MV-4-11 (cell line): ENCODE data around the gene BAHCC1.

ENCODE experiments used
- DNase-seq: peaks from one replicate; lab custom pipeline; 2025; lab: John Stamatoyannopoulos, UW

The BAHCC1 gene

GRCh38 chr17:81443269-81443668 is 48.0 kb downstream of the BAHCC1 start:
- no peak for DNase-seq

- DNase-seq = no peak
Measured at GRCh38 chr17:81444610-81445339, 49.5 kb downstream of the BAHCC1 start.

DNA sequence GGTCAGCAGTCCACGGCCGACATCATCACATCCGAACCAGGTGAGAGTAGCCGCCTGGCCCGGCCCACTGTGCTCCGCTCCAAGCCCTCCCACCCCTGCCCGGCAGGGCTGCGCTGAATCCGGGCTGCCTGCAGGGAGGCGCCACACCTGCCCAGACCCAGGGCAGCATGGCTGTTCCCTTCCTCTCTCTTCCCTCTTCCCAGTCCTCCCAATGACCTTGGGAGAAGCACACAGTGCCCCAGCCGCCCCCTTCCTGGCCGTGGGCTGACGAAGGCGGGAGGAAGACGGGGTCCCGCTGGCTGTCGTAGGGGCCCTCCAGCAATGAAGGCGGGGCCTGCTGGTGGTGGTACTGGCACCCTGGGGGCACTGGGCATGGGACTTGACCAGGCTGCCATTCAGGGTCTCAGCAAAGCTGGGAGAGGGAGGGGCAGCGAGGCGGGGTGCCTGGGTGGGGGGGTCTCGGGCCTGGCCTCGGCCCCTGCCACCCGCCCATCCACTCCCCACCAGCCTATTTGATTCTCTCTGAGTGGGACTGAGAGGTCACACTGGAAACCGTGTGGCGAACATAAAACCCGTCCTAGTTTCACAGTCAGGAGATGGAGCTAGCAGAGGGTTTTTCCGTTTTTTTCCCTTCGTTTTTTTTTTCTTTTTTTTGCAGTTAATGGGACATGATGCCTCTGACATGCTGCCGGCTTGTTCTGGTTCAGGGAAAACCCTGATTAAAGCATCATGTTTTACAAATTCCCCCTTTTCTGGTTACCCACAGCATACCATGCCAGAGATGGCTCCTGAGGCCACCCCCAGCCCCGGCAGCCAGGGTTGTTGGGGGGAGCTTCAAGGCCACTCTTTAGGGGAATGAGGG is 50.6 kb downstream of the BAHCC1 start:
- DNase-seq = no peak

- no peak for DNase-seq
Measured at GRCh38 chr17:81447331-81447933, 52.2 kb downstream of the BAHCC1 start.

- DNase-seq = no peak
Measured at GRCh38 chr17:81448442-81448841, 53.2 kb downstream of the BAHCC1 start.

DNA sequence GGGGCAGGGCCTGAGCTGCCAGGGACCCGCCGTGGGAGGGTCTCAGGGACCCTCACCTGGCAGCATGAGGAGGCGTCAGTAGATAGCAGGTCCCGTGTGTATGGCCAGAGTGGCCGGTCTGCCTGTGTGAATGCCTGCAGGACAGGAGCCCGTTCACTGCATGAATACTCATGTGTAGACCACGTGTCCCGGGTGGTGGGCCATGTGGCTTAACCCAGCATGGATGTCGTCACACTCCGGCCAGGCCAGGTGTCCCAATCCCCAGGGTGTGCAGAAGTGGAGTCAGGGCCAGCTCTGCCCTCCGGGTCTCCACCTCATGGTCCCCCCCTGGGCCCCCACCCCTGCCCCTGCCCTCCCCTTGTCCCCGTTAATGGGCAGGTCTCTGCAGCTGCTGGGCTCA is 53.7 kb downstream of the BAHCC1 start:
- no peak for DNase-seq

GRCh38 chr17:81449351-81449750 is 54.1 kb downstream of the BAHCC1 start:
- DNase-seq = no peak

GRCh38 chr17:81451823-81452222 is 56.6 kb downstream of the BAHCC1 start:
- no peak for DNase-seq

DNA sequence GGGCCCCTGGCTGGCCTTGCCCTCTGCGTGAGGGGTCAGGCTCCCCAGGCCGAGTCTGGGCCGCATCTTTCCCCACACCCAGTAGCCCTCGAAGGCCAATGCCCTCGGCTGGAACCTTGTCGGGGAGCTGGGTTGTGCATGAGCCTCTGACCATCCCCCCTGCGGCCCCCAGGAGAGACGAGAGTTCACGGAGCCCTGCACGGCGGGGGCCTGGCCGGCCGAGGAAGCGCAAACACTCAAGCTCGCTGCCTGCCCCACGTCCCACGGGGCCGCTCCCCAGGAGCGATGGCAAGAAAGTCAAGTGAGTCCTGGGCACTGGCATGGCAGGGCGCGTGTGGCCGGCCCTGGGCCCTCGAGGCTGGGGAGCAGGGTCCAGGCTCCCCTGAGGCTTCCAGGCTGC is 57.3 kb downstream of the BAHCC1 start:
- no peak for DNase-seq

DNA sequence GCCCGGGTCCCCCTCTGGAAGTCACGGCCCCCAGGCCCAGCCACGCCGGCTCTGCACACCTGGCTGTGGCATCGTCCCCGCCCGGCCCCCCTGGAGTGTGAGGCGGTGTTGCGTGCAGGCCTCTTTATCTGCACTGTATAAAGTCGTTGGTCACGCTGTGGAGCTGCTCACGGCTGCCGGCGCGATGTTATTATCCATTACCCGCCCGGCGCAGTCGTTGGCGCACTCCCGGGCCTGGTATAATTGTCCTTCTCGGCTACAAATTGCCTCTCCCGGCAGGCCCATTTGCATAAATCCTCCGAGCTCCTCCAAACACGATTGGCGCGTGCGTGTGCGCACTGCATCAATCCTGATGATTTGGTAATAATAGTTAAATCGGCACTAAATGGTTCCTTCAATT is 57.8 kb downstream of the BAHCC1 start:
- no peak for DNase-seq

DNA sequence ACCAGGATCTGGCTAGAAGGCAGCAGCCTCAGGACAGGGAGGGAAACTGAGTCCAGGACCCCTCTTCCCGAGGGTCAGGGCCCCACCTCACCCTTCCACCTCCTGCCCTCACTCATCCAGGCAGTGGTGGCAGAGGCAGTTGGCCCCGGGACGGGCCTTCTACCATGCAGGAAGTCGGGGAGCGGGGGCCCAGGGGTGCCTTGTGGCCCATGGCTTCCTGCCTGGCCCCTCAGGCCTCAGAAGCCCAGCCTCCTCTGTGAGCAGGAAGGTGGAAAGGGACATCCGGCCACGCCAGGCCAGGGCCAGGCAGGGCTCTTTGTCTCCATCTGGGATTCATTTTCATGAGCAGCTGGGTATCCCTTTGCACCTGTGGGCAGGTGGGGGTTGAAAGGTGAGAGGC is 58.5 kb downstream of the BAHCC1 start:
- no peak for DNase-seq

DNA sequence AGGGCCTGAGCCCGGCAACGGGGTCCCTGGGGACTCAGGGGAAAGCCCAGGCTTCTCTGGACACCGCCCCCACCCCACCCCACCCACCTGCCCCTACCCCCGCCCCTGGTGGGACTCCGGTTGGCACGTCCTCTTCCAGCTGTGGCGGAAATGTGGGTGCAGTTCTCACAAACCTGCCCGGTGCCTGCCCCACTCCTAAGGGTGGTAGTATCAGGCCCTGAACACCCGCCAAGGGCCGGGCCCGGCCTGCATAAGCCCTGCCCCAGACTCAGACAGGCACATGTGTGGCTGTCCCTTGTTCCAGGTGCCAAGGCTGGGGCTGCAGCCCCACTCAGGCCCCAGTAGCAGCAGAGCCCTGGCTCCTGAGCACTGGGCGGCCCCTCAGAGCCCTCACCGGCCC is 59.2 kb downstream of the BAHCC1 start:
- no peak for DNase-seq

DNA sequence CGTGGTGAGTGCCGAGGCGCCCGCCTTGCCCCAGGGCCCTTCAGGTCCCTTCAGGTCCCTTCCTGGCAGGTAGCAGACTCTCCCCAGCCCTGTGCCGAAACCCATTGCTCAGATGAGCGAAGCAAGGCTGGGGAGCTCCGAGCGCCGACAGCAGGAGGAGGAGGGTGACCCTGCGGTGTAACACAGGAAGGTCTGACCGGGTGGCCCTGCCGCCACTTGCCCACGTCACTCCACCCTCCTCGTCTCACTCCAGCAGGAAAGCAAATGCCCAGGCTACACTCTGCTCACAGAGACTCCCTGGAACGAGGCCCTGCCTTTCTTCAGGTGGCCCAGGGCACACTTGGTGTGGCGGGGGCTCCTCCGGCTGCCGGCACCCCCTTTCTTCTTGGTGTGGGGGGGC is 60.1 kb downstream of the BAHCC1 start:
- DNase-seq = no peak

GRCh38 chr17:81456091-81456490 is 60.8 kb downstream of the BAHCC1 start:
- no peak for DNase-seq

DNA sequence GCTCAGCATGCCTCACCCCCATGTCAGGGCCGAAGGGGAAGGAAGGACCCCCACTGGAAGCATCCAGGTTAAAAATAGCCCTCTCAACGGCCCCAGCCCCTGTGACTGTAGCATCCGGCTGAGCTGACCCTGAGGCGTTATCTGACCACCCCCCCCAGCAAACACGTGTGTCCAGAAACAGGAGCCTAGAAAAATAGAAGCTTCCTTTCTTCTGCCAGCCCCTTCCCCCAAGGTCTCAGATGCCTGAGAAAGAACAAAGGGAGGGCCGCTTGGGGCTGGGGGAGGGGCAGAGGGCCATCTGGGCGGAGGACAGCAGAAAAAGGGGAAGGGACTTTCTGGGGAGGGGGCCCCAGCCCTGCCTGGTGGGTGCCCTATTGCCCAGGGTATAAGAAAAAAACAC is 61.5 kb downstream of the BAHCC1 start:
- no peak for DNase-seq

DNA sequence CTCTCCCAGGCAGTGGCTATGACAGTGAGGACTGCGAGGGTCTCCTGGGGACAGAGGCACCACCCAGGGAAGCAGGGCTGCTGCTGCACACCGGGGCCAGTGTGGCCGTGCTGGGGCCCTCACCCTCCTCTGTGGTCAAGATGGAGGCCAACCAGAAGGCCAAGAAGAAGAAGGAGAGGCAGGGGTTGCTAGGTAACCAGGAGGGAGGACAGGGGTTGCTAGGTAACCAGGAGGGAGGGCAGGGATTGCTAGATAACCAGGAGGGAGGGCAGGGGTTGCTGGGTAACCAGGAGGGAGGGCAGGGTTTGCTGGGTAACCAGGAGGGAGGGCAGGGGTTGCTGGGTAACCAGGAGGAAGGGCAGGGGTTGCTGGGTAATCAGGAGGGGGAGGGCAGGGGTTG is 62.1 kb downstream of the BAHCC1 start:
- peak; percentile 33 for DNase-seq

DNA sequence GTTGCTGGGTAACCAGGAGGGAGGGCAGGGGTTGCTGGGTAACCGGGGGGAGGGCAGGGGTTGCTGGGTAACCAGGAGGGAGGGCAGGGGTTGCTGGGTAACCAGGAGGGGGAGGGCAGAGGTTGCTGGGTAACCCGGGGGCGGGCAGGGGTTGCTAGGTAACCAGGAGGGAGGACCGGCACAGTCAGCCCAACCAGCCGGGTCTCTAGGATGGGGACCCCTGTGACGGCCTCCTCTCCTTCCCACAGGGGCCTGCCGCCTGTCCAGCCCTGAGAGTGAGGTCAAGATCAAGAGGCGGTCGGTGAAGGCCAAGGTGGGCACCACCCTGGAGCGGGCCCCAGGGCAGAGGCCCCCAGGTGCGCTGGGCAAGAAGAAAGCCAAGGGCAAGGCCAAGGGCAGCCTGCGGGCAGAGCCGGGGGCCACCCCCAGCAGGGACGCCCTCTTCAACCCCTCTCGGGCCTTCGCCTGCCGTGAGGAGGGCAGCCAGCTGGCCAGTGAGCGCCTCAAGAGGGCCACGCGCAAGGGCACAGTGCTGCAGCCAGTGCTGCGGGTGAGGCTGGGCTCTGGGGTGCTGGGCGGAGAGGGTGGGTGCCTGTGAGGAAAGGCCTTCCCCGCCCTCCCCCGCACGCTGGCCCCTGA is 62.8 kb downstream of the BAHCC1 start:
- no peak for DNase-seq

- DNase-seq = no peak
Measured at GRCh38 chr17:81458628-81459027, 63.4 kb downstream of the BAHCC1 start.

- DNase-seq = no peak
Measured at GRCh38 chr17:81459224-81459623, 64.0 kb downstream of the BAHCC1 start.

GRCh38 chr17:81459864-81460263 is 64.6 kb downstream of the BAHCC1 start:
- DNase-seq = no peak

DNA sequence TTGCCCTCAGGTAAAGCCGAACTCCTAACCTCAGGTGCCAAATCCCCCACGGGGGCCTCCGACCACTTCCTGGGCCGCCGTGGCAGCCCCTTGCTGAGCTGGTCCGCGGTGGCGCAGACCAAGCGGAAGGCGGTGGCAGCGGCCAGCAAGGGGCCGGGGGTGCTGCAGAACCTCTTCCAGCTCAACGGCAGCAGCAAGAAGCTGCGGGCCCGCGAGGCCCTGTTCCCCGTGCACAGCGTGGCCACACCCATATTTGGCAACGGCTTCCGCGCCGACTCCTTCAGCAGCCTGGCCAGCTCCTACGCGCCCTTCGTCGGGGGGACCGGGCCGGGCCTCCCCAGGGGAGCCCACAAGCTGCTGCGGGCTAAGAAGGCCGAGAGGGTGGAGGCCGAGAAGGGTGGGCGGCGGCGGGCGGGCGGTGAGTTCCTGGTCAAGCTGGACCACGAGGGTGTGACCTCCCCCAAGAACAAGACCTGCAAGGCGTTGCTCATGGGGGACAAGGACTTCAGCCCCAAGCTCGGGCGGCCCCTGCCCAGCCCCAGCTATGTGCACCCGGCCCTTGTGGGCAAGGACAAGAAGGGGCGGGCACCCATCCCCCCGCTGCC is 65.7 kb downstream of the BAHCC1 start:
- DNase-seq = no peak
